Parathyroid adenoma (tissue), 2 donors: ENCODE measurements around the gene FAM227A.
"Not testable (repeated sequence)": the region's sequence is repeated elsewhere in the genome, so short reads cannot be mapped to it uniquely, and the experiment has no call there.

ENCODE experiments used
- H2AFZ ChIP-seq: fragments of 300-600 bp; sonication (generic); one replicate; pipeline ENCODE4 v1.7.0; 2017; ENCODE audit warnings: antibody characterized with exemption, mild to moderate bottlenecking
- H3K27ac ChIP-seq: fragments of 300-600 bp; sonication (generic); one replicate; pipeline ENCODE4 v1.7.0; 2017
- H3K27me3 ChIP-seq: fragments of 300-600 bp; sonication (generic); one replicate; pipeline ENCODE4 v1.7.0; 2017; ENCODE audit warnings: low read length; ENCODE audit not compliant: control insufficient read depth, insufficient read depth
- H3K36me3 ChIP-seq: fragments of 300-600 bp; sonication (generic); one replicate; pipeline ENCODE4 v1.7.0; 2017; ENCODE audit warnings: low read length; ENCODE audit not compliant: control insufficient read depth, insufficient read depth
- H3K4me1 ChIP-seq: fragments of 300-600 bp; sonication (generic); one replicate; pipeline ENCODE4 v1.7.0; 2017; ENCODE audit warnings: control low read depth
- H3K4me2 ChIP-seq: fragments of 300-600 bp; sonication (generic); one replicate; pipeline ENCODE4 v1.7.0; 2017; ENCODE audit warnings: low read length
- H3K4me3 ChIP-seq: fragments of 300-600 bp; sonication (generic); one replicate; pipeline ENCODE4 v1.7.0; 2017; ENCODE audit warnings: low read depth, low read length
- H3K79me2 ChIP-seq: fragments of 300-600 bp; sonication (generic); one replicate; pipeline ENCODE4 v1.7.0; 2017; ENCODE audit warnings: control low read depth
- H3K9ac ChIP-seq: fragments of 300-600 bp; sonication (generic); one replicate; pipeline ENCODE4 v1.7.0; 2017; ENCODE audit warnings: mild to moderate bottlenecking
- H3K9me3 ChIP-seq: fragments of 300-600 bp; sonication (generic); one replicate; pipeline ENCODE4 v1.7.0; 2017; ENCODE audit warnings: low read length; ENCODE audit not compliant: control insufficient read depth
- CTCF ChIP-seq: fragments of 300-600 bp; sonication (generic); IDR thresholded peaks from one replicate; pipeline ENCODE4 v1.7.0; 2017; ENCODE audit warnings: antibody characterized with exemption, mild to moderate bottlenecking
- donor health status: primary hyperparathyroidism.

Gene FAM227A

GRCh38 chr22:38653741-38654140, 2.5 kb downstream of the FAM227A start:
- Histone ChIP-seq H3K36me3 (no peaks in the 10 kb centered on the region), H3K27ac (no peak overlapping the region), H3K79me2 (peaks cover 8% of the 10 kb centered on the region), H2AFZ (no peak overlapping the region), H3K27me3 (no peaks in the 10 kb centered on the region), H3K9me3 (no peaks in the 10 kb centered on the region), H3K4me1 (peaks cover 2% of the 10 kb centered on the region), H3K9ac (no peak overlapping the region), H3K4me3 (no peak overlapping the region), H3K4me2 (no peak overlapping the region)
- no peak for TF ChIP-seq CTCF

- Histone ChIP-seq H3K27me3 (no peaks in the 10 kb centered on the region), H3K4me2 (no peak overlapping the region), H3K36me3 (no peaks in the 10 kb centered on the region), H2AFZ (no peak overlapping the region), H3K79me2 (peaks cover 6% of the 10 kb centered on the region), H3K4me1 (peaks cover 2% of the 10 kb centered on the region), H3K9me3 (no peaks in the 10 kb centered on the region), H3K9ac (no peak overlapping the region), H3K27ac (no peak overlapping the region), H3K4me3 (no peak overlapping the region)
- TF ChIP-seq CTCF, result no peak
Measured at GRCh38 chr22:38652859-38653258, 3.3 kb downstream of the FAM227A start.

- Histone ChIP-seq H3K36me3 (no peaks in the 10 kb centered on the region), H2AFZ (no peak overlapping the region), H3K27ac (no peak overlapping the region), H3K4me1 (no peaks in the 10 kb centered on the region), H3K9ac (no peak overlapping the region), H3K9me3 (no peaks in the 10 kb centered on the region), H3K27me3 (no peaks in the 10 kb centered on the region), H3K4me3 (no peak overlapping the region), H3K4me2 (no peak overlapping the region), H3K79me2 (no peaks in the 10 kb centered on the region)
- TF ChIP-seq CTCF, result no peak
Measured at GRCh38 chr22:38649841-38650522, 6.2 kb downstream of the FAM227A start.

- no peaks in the 10 kb centered on the region for H3K27me3 ChIP-seq
- H3K4me1 ChIP-seq, result no peaks in the 10 kb centered on the region
- H3K27ac ChIP-seq, result no peak overlapping the region
- H3K79me2 ChIP-seq, result no peaks in the 10 kb centered on the region
- no peak overlapping the region for H3K4me3 ChIP-seq
- H2AFZ ChIP-seq, result no peak overlapping the region
- no peak overlapping the region for H3K4me2 ChIP-seq
- TF ChIP-seq CTCF, result no peak
- H3K9me3 ChIP-seq, result no peaks in the 10 kb centered on the region
- no peaks in the 10 kb centered on the region for H3K36me3 ChIP-seq
- H3K9ac ChIP-seq, result no peak overlapping the region
Measured at GRCh38 chr22:38645430-38645829, 10.8 kb downstream of the FAM227A start.

GRCh38 chr22:38644245-38644644, 11.9 kb downstream of the FAM227A start:
- not testable (repeated sequence) for H3K9ac ChIP-seq, H3K4me2 ChIP-seq, H3K4me1 ChIP-seq, H3K9me3 ChIP-seq, H3K79me2 ChIP-seq, H3K27ac ChIP-seq, H2AFZ ChIP-seq, H3K27me3 ChIP-seq, H3K4me3 ChIP-seq, H3K36me3 ChIP-seq
